GM18909 (cell line): ENCODE data around the gene ARL2.
"Not testable (repeated sequence)": the region's sequence is repeated elsewhere in the genome, so short reads cannot be mapped to it uniquely, and the experiment has no call there.

Experiments
- ATAC-seq: cut with Tn5 transposase; IDR thresholded peaks from one replicate; pipeline ENCODE4 v1.9.1; 2021; ENCODE audit warnings: mild to moderate bottlenecking; ENCODE audit not compliant: unreplicated experiment, poor library complexity

Gene ARL2

DNA sequence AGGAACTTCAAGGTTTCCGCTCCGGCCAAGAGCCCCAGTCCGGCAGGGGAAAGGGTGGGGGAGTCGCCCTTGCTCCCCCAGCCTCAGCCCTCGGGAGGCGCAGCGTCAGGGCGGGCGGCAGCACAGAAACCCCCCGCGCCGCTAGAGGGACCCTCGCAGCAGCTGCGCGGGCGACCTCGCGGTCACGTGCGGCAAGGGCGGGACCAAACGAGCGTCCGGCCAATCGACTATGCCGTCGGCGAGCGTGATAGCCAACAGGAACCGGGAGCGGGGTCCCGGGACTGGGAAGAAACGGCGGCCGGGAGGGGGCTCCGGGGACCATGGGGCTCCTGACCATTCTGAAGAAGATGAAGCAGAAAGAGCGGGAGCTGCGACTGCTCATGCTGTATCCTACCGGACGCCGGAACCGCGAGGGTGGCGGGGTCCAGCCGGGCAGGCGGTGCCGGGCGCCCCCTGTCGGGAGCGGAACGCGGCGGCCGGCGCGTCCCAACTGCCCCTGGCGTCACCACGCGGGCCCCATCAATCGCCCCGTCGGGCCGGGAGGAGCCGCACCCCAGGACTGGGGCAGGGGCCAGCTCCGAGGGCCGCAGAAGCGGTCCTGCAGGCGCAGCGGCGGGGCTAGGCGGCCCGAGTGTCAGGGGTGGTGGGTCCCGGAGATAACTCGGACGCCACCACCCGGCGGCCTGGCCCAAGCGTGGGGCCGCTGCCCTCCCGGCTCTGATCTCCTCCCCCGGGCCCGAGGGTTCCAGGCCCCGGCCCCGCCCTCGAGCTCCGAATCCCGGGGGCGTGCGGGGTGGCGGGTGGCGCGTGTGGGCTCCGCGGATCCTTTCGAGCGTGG, at the start of gene ARL2:
ARL2 (plus strand) TSS at position 273 of the 838 bp plus-strand sequence; CDS start at position 321, 48 bp downstream.
- ATAC-seq: peak; percentile 70

DNA sequence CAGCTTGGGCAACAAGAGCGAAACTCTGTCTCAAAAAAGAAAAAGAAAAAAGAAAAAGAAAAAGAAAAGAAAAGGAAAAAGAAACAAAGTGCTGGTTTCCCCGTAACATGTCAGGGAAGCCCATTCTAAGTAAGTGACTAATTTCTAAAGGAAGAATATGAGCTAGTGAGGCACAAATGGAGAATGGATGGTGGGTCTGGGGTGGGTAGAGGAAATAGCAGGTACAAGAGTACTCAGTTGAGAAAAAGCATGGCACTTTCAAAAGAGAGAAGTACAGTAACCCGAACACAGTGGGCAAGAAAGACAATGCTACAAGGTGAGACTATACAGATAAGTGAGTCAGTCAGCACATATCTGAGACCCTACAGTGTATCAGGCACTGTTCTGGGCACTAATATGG, 46.6 kb upstream of the ARL2 start:
- ATAC-seq: no peak

GRCh38 chr11:64969209-64969608, 44.8 kb upstream of the ARL2 start:
- ATAC-seq: no peak

- ATAC-seq: no peak
Measured at GRCh38 chr11:64970731-64971151, 43.2 kb upstream of the ARL2 start.

- no peak for ATAC-seq
Measured at GRCh38 chr11:64971421-64972233, 42.3 kb upstream of the ARL2 start, which contains the start of gene MAJIN. Gene MAJIN (minus strand): TSS chr11:64972108. CDS start chr11:64959405, 12,703 bp downstream.

DNA sequence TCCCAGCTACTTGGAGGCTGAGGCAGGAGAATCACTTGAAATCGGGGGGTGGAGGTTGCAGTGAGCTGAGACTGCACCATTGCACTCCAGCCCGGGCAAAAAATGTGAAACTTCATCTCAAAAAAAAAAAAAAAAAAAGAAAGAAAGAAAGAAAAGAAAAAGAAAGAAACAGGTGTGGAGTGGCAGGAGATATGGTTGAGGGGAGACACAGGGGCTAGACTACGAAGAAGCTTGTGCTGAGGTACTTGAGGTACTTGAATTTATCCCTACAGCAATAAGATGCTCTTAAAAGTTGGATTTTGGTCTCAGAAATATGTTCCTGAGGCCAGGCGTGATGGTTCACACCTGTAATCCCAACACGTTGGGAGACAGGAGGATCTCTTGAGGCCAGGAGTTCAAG, 39.8 kb upstream of the ARL2 start:
- no peak for ATAC-seq

GRCh38 chr11:64976651-64977050, 37.3 kb upstream of the ARL2 start:
- no peak for ATAC-seq

GRCh38 chr11:64983339-64983738, 30.6 kb upstream of the ARL2 start:
- not testable (repeated sequence) for ATAC-seq

- no peak for ATAC-seq
Measured at GRCh38 chr11:64987998-64988854, 25.7 kb upstream of the ARL2 start.

DNA sequence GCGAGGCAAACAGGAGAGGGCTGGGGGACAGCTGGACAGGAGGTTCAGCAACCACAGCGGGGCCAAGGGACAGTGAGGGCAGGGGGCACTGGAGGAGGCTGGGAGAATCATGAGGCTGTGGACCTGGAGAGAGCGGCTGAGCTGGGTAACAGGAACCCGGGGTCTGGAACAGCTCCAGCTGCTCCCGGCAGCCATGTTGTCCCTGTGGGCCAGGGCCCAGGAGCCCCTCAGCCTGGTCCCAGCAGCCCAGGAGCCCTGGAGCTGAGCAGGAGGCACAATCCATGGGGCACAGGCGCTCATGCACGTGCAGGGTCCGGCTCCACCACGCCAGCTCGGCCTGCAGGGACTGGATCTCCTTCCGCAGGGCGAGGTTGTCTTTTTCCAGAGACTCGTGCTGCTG, 24.5 kb upstream of the ARL2 start:
- ATAC-seq: no peak

- no peak for ATAC-seq
Measured at GRCh38 chr11:64990222-64990923, 23.6 kb upstream of the ARL2 start.

DNA sequence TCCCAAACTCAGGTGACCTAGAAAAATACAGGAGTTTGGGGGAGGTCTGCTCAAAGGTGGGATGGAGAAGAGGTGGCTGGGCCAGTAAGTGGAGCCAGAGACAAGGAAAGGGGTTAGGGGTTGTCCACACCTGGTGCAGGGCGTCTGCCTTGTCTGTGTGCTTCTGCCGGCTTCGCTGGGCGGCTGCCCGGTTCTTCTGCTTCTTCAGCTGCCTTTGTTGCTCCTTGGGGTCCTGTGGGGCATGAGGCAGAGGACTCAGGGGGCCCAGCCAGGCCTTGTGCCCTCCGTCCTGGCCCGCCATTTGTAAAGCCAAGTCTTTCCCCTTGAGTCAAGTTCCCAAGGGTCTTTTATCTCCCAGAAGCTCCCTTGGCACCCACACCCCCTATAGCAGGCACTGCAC, 19.6 kb upstream of the ARL2 start:
- no peak for ATAC-seq

GRCh38 chr11:64996327-64996709, 17.6 kb upstream of the ARL2 start:
- ATAC-seq: no peak

- ATAC-seq: no peak
Measured at GRCh38 chr11:64996710-64997380, 17.1 kb upstream of the ARL2 start, which contains the start of gene BATF2. Gene BATF2 (minus strand): TSS chr11:64996971. CDS start chr11:64996914, 57 bp downstream.

DNA sequence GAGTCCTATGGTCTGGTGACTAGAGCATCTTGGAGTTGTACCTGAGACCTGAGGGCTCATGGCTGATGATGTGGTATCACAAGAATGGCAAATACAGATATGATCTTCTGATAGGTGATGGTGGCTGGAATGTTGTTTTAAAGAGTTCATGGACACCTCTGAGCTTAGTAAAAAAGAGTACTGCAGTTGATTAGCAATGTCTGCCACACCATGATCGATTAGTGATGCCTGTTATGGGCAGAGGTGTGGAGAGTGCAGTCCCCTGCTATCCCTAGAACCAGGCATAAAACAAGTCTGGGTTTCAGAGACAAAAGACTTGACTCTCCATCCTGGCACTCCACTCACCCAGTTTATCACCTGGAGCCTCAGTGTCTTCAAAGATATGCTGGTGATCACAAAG, 15.8 kb upstream of the ARL2 start:
- no peak for ATAC-seq

- no peak for ATAC-seq
Measured at GRCh38 chr11:64998690-64999431, 15.1 kb upstream of the ARL2 start.

GRCh38 chr11:64999478-64999877, 14.5 kb upstream of the ARL2 start:
- ATAC-seq: no peak

DNA sequence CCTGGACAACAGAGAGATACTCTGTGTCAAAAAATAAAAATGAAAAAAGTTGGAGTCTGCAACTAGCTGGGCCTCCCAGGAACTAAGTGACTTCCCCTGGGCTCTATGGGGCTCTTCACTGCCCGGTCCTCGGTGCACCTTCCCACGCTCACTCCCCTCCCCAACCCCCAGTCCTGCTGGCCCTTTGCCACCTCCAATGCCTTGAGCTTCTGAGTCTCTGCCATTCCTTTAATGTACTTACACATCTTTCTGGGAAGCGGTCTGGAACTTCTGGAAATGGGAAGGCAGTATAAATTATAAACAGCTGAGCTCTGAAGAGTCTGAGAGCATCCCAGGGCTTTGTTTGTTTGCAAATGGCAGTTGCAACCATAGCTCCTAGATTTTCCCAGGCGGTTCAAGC, 11.3 kb upstream of the ARL2 start:
- no peak for ATAC-seq
